HepG2 (cell line): Measurements from ENCODE around the gene SPA17. TPM values are rescaled to one million over a fixed set of nuclear protein-coding genes. Genes with fewer than 3 reads are reported as not detected.

Experiments used
- DNMT1 ChIP-seq: sonication (generic); formaldehyde crosslinking; IDR thresholded peaks from 2 replicates; pipeline ENCODE4 v1.5.1; 2020; ENCODE audit warnings: mild to moderate bottlenecking, missing genetic modification reagents
- FOXO1 ChIP-seq: sonication (generic); formaldehyde crosslinking; IDR thresholded peaks from 2 replicates; pipeline ENCODE4 v1.4.0; 2020; ENCODE audit warnings: missing genetic modification reagents
- HMGA1 ChIP-seq: sonication (generic); formaldehyde crosslinking; conservative IDR thresholded peaks from 2 replicates; pipeline ENCODE4 v1.4.0; 2020; ENCODE audit warnings: missing genetic modification reagents
- HNRNPLL ChIP-seq: fragments of 200-400 bp; formaldehyde crosslinking; IDR thresholded peaks from 2 replicates; pipeline ENCODE4 v1.6.1; 2017; ENCODE audit warnings: mild to moderate bottlenecking, low read depth, low read length; ENCODE audit not compliant: poor library complexity, severe bottlenecking
- ISX ChIP-seq: sonication (generic); formaldehyde crosslinking; conservative IDR thresholded peaks from 2 replicates; pipeline ENCODE4 v1.5.0; 2020; ENCODE audit warnings: missing genetic modification reagents
- JUND ChIP-seq: sonication (generic); formaldehyde crosslinking; IDR thresholded peaks from 2 replicates; pipeline ENCODE4 v1.8.0; 2022; ENCODE audit warnings: mild to moderate bottlenecking, missing genetic modification reagents
- NKX3-1 ChIP-seq: sonication (generic); formaldehyde crosslinking; IDR thresholded peaks from 2 replicates; pipeline ENCODE4 v1.5.0; 2020; ENCODE audit warnings: missing genetic modification reagents
- SETDB1 ChIP-seq: sonication (generic); formaldehyde crosslinking; IDR thresholded peaks from 2 replicates; pipeline ENCODE4 v1.5.1; 2020; ENCODE audit warnings: missing genetic modification reagents, mild to moderate bottlenecking, borderline replicate concordance
- SMAD9 ChIP-seq: sonication (generic); formaldehyde crosslinking; IDR thresholded peaks from 2 replicates; pipeline ENCODE4 v1.5.1; 2020; ENCODE audit warnings: mild to moderate bottlenecking, missing genetic modification reagents
- TGIF2 ChIP-seq: IDR thresholded peaks from 2 replicates; pipeline ENCODE4 v1.6.1; 2016; ENCODE audit warnings: control low read depth, missing compliant biosample characterization
- TOE1 ChIP-seq: sonication (generic); formaldehyde crosslinking; IDR thresholded peaks from 2 replicates; pipeline ENCODE4 v1.4.0; 2020; ENCODE audit warnings: mild to moderate bottlenecking, missing genetic modification reagents
- U2AF2 ChIP-seq: fragments of 200-400 bp; formaldehyde crosslinking; IDR thresholded peaks from 2 replicates; pipeline ENCODE4 v1.6.1; 2017; ENCODE audit warnings: low read depth, mild to moderate bottlenecking, low read length
- ZNF333 ChIP-seq: sonication (generic); formaldehyde crosslinking; IDR thresholded peaks from 2 replicates; pipeline ENCODE4 v1.4.0; 2020; ENCODE audit warnings: mild to moderate bottlenecking, missing genetic modification reagents, borderline replicate concordance
- ZNF383 ChIP-seq: sonication (generic); formaldehyde crosslinking; IDR thresholded peaks from 2 replicates; pipeline ENCODE4 v1.4.0; 2020; ENCODE audit warnings: missing genetic modification reagents, mild to moderate bottlenecking, borderline replicate concordance
- ZNF44 ChIP-seq: sonication (generic); formaldehyde crosslinking; IDR thresholded peaks from 2 replicates; pipeline ENCODE4 v1.5.1; 2020; ENCODE audit warnings: mild to moderate bottlenecking, missing genetic modification reagents
- ZNF556 ChIP-seq: sonication (generic); formaldehyde crosslinking; IDR thresholded peaks from 2 replicates; pipeline ENCODE4 v1.4.0; 2020; ENCODE audit warnings: mild to moderate bottlenecking, missing genetic modification reagents, borderline replicate concordance
- ZNF598 ChIP-seq: sonication (generic); formaldehyde crosslinking; IDR thresholded peaks from 2 replicates; pipeline ENCODE4 v1.5.1; 2020; ENCODE audit warnings: mild to moderate bottlenecking, missing genetic modification reagents, borderline replicate concordance
- ZNF839 ChIP-seq: sonication (generic); formaldehyde crosslinking; IDR thresholded peaks from 2 replicates; pipeline ENCODE4 v1.4.0; 2020; ENCODE audit warnings: missing genetic modification reagents, mild to moderate bottlenecking, borderline replicate concordance
- polyA plus RNA-seq, 8 experiments: library from polyadenylated mRNA; depleted of rRNA in 3 of 8; stranded (reverse) in 7 of 8; unstranded in 1 of 8; fragments of >200 nt; fragmentation: Illumina TruSeq in 4 of 8; extraction: Trizol in 4 of 8; gene quantifications; 2 replicates each; pipeline versions ENCODE4 v1.2.1 to v1.2.3, GENCODE V29; 2011 to 2016; ENCODE audit warnings: low read depth in 4 of 8, missing spikeins in 1 of 8, mixed read lengths in 1 of 8; ENCODE audit not compliant: insufficient read depth in 1 of 8
- total RNA-seq, 5 experiments: library from RNA; depleted of rRNA; stranded (reverse); fragments of >200 nt; fragmentation: Illumina TruSeq; extraction: Trizol; gene quantifications; 2 replicates each; pipeline ENCODE4 v1.2.3, GENCODE V29; 2016; ENCODE audit warnings: low read depth in 1 of 5
- TF ChIP-seq, protein P1 (sequence below): IDR thresholded peaks from 2 replicates; pipeline ENCODE4 v1.6.1; 2016; ENCODE audit warnings: low read depth
- TF ChIP-seq, protein P2 (sequence below): sonication (generic); formaldehyde crosslinking; IDR thresholded peaks from 2 replicates; pipeline ENCODE4 v1.5.0; 2020; ENCODE audit warnings: mild to moderate bottlenecking, missing genetic modification reagents
- TF ChIP-seq, protein P3 (sequence below): IDR thresholded peaks from 2 replicates; pipeline ENCODE4 v1.6.1; 2018; ENCODE audit warnings: missing genetic modification reagents
- TF ChIP-seq, protein P4 (sequence below): sonication (generic); formaldehyde crosslinking; IDR thresholded peaks from 2 replicates; pipeline ENCODE4 v1.4.0; 2020; ENCODE audit warnings: missing genetic modification reagents, mild to moderate bottlenecking, borderline replicate concordance
- TF ChIP-seq, protein P5 (sequence below): sonication (generic); formaldehyde crosslinking; conservative IDR thresholded peaks from 2 replicates; pipeline ENCODE4 v1.8.1; 2023; ENCODE audit warnings: missing genetic modification reagents

Gene SPA17
- total and polyA plus RNA-seq, 2 of the 13 experiments (the other 11 are each of a cell fraction or from before 2014, with no cell fraction given): 4.4 to 8.4 TPM

DNA sequence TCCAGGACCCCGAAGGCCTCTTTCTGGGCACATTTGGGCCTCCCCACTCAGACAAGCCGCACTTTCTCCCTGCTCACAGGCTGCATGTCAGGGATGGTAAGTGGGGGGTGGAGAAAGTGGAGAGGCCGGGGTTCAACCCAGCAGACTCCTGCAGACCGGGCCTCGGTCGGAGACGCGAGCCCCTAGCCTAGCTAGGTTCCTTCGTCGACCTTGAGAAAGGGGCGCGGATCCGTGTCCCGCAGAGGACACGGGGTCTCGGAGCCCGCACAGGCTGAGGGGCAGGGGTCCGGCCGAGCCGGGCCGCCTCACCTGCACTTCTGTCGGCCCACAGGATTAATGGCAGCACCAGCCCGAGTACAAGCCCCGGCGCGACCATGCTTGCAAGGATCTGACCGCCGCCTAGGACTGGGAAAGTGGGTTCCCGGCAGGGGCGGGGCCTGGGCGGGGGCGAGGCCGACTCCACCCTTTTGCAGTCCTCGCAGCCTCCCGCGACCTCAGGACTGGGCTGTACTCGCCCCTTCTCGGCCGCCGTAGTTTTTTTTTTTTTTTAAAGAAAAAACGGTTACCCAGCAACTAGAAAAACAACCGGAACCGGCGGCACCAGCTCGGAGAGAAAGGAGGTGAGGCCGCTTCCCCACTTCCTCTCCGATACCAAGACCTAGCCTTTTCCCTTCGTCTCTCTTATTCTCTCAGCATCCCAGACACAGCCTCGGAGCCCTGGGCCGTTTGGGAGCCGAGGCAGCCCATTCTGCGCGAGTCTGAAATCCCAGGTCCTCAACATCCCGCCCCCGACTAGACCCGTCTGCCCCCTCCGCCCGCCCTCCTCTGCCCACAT, at the start of gene SPA17, which contains the start of gene SIAE (continued):
- TF ChIP-seq ZNF556 (CRISPR knock-in tag) (no peak), TGIF2 (CRISPR knock-in tag) (no peak), HNRNPLL (peak; percentile 51), NKX3-1 (CRISPR knock-in tag) (no peak; the same call in 1 of the 2 replicates), SETDB1 (CRISPR knock-in tag) (no peak), ZNF598 (no peak), ZNF44 (CRISPR knock-in tag) (no peak), DNMT1 (CRISPR knock-in tag) (no peak), ISX (CRISPR knock-in tag) (no peak), ZNF333 (no peak), ZNF839 (CRISPR knock-in tag) (no peak), FOXO1 (CRISPR knock-in tag) (no peak), U2AF2 (no peak), SMAD9 (CRISPR knock-in tag) (no peak), HMGA1 (no peak), JUND (CRISPR knock-in tag) (no peak), TOE1 (CRISPR knock-in tag) (no peak), ZNF383 (CRISPR knock-in tag) (no peak)
- TF ChIP-seq, protein P1, sequence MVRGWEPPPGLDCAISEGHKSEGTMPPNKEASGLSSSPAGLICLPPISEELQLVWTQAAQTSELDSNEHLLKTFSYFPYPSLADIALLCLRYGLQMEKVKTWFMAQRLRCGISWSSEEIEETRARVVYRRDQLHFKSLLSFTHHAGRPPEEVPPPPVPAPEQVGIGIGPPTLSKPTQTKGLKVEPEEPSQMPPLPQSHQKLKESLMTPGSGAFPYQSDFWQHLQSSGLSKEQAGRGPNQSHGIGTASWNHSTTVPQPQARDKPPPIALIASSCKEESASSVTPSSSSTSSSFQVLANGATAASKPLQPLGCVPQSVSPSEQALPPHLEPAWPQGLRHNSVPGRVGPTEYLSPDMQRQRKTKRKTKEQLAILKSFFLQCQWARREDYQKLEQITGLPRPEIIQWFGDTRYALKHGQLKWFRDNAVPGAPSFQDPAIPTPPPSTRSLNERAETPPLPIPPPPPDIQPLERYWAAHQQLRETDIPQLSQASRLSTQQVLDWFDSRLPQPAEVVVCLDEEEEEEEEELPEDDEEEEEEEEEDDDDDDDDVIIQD (CRISPR knock-in tag): no peak
- TF ChIP-seq, protein P2, sequence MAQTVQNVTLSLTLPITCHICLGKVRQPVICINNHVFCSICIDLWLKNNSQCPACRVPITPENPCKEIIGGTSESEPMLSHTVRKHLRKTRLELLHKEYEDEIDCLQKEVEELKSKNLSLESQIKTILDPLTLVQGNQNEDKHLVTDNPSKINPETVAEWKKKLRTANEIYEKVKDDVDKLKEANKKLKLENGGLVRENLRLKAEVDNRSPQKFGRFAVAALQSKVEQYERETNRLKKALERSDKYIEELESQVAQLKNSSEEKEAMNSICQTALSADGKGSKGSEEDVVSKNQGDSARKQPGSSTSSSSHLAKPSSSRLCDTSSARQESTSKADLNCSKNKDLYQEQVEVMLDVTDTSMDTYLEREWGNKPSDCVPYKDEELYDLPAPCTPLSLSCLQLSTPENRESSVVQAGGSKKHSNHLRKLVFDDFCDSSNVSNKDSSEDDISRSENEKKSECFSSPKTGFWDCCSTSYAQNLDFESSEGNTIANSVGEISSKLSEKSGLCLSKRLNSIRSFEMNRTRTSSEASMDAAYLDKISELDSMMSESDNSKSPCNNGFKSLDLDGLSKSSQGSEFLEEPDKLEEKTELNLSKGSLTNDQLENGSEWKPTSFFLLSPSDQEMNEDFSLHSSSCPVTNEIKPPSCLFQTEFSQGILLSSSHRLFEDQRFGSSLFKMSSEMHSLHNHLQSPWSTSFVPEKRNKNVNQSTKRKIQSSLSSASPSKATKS (CRISPR knock-in tag): no peak
- TF ChIP-seq, protein P3, sequence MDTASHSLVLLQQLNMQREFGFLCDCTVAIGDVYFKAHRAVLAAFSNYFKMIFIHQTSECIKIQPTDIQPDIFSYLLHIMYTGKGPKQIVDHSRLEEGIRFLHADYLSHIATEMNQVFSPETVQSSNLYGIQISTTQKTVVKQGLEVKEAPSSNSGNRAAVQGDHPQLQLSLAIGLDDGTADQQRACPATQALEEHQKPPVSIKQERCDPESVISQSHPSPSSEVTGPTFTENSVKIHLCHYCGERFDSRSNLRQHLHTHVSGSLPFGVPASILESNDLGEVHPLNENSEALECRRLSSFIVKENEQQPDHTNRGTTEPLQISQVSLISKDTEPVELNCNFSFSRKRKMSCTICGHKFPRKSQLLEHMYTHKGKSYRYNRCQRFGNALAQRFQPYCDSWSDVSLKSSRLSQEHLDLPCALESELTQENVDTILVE (CRISPR knock-in tag): no peak
- TF ChIP-seq, protein P4, sequence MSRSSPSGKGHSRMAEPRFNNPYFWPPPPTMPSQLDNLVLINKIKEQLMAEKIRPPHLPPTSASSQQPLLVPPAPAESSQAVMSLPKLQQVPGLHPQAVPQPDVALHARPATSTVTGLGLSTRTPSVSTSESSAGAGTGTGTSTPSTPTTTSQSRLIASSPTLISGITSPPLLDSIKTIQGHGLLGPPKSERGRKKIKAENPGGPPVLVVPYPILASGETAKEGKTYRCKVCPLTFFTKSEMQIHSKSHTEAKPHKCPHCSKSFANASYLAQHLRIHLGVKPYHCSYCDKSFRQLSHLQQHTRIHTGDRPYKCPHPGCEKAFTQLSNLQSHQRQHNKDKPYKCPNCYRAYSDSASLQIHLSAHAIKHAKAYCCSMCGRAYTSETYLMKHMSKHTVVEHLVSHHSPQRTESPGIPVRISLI: peak; percentile 99
- TF ChIP-seq, protein P5, sequence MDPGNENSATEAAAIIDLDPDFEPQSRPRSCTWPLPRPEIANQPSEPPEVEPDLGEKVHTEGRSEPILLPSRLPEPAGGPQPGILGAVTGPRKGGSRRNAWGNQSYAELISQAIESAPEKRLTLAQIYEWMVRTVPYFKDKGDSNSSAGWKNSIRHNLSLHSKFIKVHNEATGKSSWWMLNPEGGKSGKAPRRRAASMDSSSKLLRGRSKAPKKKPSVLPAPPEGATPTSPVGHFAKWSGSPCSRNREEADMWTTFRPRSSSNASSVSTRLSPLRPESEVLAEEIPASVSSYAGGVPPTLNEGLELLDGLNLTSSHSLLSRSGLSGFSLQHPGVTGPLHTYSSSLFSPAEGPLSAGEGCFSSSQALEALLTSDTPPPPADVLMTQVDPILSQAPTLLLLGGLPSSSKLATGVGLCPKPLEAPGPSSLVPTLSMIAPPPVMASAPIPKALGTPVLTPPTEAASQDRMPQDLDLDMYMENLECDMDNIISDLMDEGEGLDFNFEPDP (CRISPR knock-in tag): no peak
